ENCODE data around the gene GLB1L3. TPM values are rescaled to one million over a fixed set of nuclear protein-coding genes. Genes with fewer than 3 reads are reported as not detected.
A peak's percentile ranks its signal among the peaks of the same experiment; 100 is the strongest.

Gene GLB1L3
- total and polyA plus RNA-seq, 11 donors: not detected

- Histone ChIP-seq H3K27ac (no peak overlapping the region), H3K4me3 (no peak overlapping the region), H3K4me1 (peaks cover 0 to 4% (median 0%) of the 10 kb centered on the region in 12 donors), H3K36me3 (no peaks in the 10 kb centered on the region), H3K27me3 (peaks cover 0 to 56% (median 10%) of the 10 kb centered on the region in 9 donors), H3K9me3 (no peaks in the 10 kb centered on the region)
- 64 to 69% (median 66%) methylated on average over 26 of the region's 26 CpGs for WGBS, 4 donors
- DNase-seq (peak in 2 of 5 donors; percentile 14 to 18), ATAC-seq (no peak)
- TF ChIP-seq CTCF (IDR thresholded peaks at IDR 0.05) (no peak), POLR2A (IDR thresholded peaks at IDR 0.05) (no peak)
- intact Hi-C loops (cut with DNase I): loop anchor here in 2 of 10 donors (10.0 kb wide), 2 partner anchors 223 to 273 kb away; no protein-coding TSS in a partner anchor
These were observed 85.5 kb downstream of the GLB1L3 start for GRCh38 chr11:134361661-134362060.

- Histone ChIP-seq H3K27me3 (peaks cover 0 to 56% (median 10%) of the 10 kb centered on the region in 9 donors), H3K36me3 (no peaks in the 10 kb centered on the region), H3K9me3 (no peaks in the 10 kb centered on the region), H3K4me3 (no peak overlapping the region), H3K27ac (no peak overlapping the region), H3K4me1 (peaks cover 0 to 4% (median 0%) of the 10 kb centered on the region in 12 donors)
- intact Hi-C loops (cut with DNase I): loop anchor here in 2 of 10 donors (10.0 kb wide), 2 partner anchors 222 to 272 kb away; no protein-coding TSS in a partner anchor
- 69 to 79% (median 76%) methylated on average over 32 of the region's 32 CpGs for WGBS, 4 donors
- ATAC-seq (no peak), DNase-seq (peak in 2 of 5 donors; percentile 10 to 18)
- TF ChIP-seq POLR2A (IDR thresholded peaks at IDR 0.05): no peak
- TF ChIP-seq CTCF (IDR thresholded peaks at IDR 0.05): no peak
These were observed 86.2 kb downstream of the GLB1L3 start for GRCh38 chr11:134362192-134362901.

- peaks cover 0 to 4% (median 0%) of the 10 kb centered on the region in 12 donors for H3K4me1 ChIP-seq
- H3K36me3 ChIP-seq: no peaks in the 10 kb centered on the region
- H3K27me3 ChIP-seq: peaks cover 0 to 56% (median 10%) of the 10 kb centered on the region in 9 donors
- H3K4me3 ChIP-seq: no peak overlapping the region
- H3K9me3 ChIP-seq: no peaks in the 10 kb centered on the region
- peak in 2 of 5 donors; percentile 2 to 6 for DNase-seq
- intact Hi-C loops (cut with DNase I): loop anchor here in 2 of 10 donors (10.0 kb wide), 2 partner anchors 222 to 272 kb away; no protein-coding TSS in a partner anchor
- no peak overlapping the region for H3K27ac ChIP-seq
- no peak for ATAC-seq
- TF ChIP-seq POLR2A (IDR thresholded peaks at IDR 0.05): no peak
- TF ChIP-seq CTCF (IDR thresholded peaks at IDR 0.05): no peak
- WGBS, 4 donors: 79 to 90% (median 87%) methylated on average over 9 of the region's 9 CpGs
These were observed 87.0 kb downstream of the GLB1L3 start for GRCh38 chr11:134363161-134363560.

- peaks cover 0 to 4% (median 0%) of the 10 kb centered on the region in 12 donors for H3K4me1 ChIP-seq
- H3K27me3 ChIP-seq: peaks cover 0 to 55% (median 10%) of the 10 kb centered on the region in 9 donors
- H3K9me3 ChIP-seq: no peaks in the 10 kb centered on the region
- intact Hi-C loops (cut with DNase I): loop anchor here in 2 of 10 donors (10.0 kb wide), 2 partner anchors 221 to 271 kb away; no protein-coding TSS in a partner anchor
- TF ChIP-seq CTCF (IDR thresholded peaks at IDR 0.05): no peak
- no peak for TF ChIP-seq POLR2A (IDR thresholded peaks at IDR 0.05)
- 42 to 55% (median 52%) methylated on average over 7 of the region's 7 CpGs for WGBS, 4 donors
- no peaks in the 10 kb centered on the region for H3K36me3 ChIP-seq
- H3K27ac ChIP-seq: no peak overlapping the region
- H3K4me3 ChIP-seq: no peak overlapping the region
- DNase-seq (no peak), ATAC-seq (no peak)
These were observed 87.4 kb downstream of the GLB1L3 start for GRCh38 chr11:134363592-134363991.

Data from heart left ventricle (tissue), 16 donors.